ENCODE measurements around the gene P2RY13.

The P2RY13 gene

DNA sequence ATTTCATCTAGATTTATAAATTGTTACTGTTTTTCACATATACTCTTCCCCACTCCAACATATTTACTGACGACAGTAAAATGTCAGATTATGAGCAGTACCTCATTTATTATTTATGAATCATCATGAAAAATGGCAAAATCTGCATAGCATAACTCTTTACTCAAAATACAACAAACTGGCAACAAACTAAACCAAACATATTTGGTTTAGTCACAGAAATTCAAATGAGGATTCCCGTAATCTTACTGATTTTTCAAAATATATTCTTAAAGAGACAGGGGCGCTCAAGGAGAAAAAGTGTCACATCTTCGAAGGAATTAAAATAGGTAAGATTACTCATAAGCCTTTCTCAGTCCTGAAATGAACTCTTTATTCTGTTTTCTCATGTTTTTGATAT is 9.7 kb downstream of the P2RY13 start:
- no peak for DNase-seq

- no peak for DNase-seq
These were observed 10.4 kb downstream of the P2RY13 start for GRCh38 chr3:151318991-151319390.

- DNase-seq: no peak
These were observed 11.0 kb downstream of the P2RY13 start for GRCh38 chr3:151318313-151318712.

GRCh38 chr3:151316267-151316991 is 12.9 kb downstream of the P2RY13 start, which contains the start of gene GPR87:
TSS of gene GPR87 (minus strand) at chr3:151316820. CDS start at chr3:151300100, 16,720 bp downstream.
- DNase-seq: no peak

GRCh38 chr3:151315846-151316245 is 13.5 kb downstream of the P2RY13 start:
- no peak for DNase-seq

DNA sequence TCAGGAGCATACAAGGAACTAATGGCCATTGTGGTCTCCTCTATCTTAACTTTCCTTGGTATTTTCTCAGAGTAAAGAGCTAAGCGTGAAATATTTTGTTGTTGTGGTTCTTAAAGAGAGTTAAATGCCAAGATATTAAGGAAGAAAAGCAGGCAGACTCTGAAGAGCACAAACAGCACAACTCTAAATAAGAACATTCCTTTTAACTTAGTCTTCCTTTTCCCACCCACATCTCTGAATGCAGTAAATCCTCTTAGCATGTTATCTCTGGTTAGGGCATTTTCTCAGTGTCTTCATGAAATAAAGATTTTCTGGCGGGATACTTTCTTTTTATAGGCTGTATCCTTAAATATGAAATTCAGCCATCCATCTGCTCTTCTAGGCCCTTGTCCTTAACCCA is 14.2 kb downstream of the P2RY13 start:
- no peak for DNase-seq

- no peak for DNase-seq
These were observed 14.8 kb downstream of the P2RY13 start for GRCh38 chr3:151314593-151314992.

- no peak for DNase-seq
These were observed 15.2 kb downstream of the P2RY13 start for GRCh38 chr3:151314137-151314536.

DNA sequence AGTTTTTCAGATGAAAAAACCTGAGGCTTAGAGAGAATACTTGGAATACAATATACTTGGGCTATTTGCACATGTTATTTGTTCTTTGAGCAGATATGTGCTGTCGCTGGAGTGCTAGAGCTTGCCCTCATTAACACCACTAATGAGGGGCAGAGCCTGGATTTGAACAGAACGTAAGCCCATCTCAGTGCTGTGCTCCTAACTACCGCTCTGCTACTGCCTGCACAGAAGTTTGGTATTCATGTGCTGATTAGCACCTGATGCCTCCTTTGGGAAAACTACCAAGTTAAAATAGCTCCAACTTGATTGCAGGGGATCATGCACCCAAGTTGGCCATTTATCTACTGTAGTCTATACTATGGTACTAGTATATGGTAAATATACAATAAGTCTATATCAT is 16.4 kb downstream of the P2RY13 start:
- DNase-seq: no peak

GRCh38 chr3:151309566-151309965 is 19.8 kb downstream of the P2RY13 start:
- no peak for DNase-seq

DNA sequence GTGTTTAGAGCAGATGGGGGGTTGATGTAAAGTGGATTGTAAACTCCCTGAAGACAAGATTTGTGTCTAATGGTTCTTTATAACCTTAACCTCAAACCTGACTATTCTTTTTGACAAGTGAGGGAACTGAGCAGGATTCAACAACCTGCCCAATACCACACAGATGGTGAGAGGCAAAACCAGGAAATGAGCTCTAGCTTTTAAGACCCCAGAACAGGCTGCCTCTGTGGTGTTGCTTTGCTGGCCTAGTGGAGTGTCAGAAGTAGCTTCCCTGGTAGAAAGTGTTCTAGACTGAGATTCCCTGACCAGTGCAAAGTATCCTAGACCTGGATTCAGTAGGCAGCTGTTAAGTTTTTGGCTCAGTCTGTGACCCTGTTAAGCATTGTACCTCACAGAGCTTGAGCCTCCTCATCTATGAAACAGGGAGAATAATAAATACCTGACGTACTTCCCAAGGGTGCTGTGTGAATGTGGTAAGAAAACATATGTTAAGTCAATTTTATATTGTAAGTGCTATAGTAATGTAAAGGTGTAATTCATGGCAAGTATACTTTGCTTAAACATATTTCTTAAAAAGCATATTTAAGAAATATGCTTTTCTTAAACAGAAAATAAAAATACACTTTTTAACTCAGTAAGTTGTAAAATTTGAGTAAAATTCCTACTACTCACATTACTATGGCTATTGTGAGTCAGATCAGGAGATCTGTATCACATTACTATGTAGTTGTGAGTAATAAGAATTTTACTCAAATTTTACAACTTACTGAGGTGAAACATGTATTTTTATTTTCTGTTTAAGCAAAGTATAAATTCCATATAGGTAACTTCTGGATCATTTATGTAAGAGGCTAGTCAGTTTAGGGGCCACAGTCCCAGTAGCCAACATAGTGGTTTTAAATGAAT is 21.5 kb downstream of the P2RY13 start:
- no peak for DNase-seq

GRCh38 chr3:151307131-151307530 is 22.2 kb downstream of the P2RY13 start:
- no peak for DNase-seq

- DNase-seq: no peak
These were observed 23.1 kb downstream of the P2RY13 start for GRCh38 chr3:151306168-151306810.

DNA sequence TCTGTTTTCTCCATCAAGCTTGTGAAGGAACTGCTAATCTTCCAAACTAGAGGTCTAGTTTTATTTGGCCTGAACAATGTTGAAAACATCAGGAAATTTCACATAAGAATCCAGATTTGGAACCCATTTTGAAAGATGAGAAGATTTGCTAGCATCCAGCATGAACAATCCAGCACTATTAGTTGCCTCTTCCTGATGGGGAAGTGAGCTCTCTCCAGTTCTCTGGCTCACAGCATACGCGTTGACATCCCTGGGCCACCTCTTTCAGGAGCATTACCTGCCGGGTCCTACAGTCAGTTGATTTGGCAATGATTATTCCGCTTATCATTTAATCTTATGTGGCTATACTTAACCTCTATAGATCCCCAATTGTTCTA is 23.6 kb downstream of the P2RY13 start:
- no peak for DNase-seq

DNA sequence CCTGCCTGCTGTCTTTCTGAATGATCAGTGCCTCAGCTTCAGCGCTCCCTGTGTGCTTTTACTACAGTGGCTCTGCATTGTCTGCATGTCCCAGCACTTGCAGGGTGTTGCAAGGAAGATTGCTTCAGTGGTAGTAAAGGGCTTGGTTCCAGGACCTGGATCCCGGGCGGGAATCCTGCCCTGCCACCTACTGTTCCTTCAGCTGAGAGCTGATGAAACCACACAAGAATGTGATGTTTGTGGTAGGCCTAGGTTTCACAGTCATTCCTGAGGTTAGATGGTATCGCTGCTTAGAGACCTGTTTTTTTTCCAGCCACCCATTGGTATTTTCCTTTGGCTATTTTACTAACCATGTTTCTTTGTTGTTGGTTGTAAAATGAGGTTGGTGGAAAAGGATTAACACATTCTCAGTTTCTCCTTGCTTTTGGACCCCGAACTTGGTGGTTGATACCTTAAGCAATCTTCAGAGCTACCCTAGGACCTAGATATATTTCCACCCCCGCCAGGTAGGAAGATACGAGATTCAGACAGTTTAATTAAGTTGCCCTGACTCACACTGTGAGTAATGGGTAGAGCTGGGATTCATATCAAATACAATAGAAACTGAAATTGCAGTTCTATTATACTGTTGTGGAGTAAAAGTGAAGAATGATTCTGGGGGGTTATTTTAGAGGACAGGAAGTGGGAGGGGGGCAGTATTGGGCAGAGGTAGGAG is 24.1 kb downstream of the P2RY13 start:
- DNase-seq: no peak

GRCh38 chr3:151303751-151304150 is 25.6 kb downstream of the P2RY13 start:
- DNase-seq: no peak

DNA sequence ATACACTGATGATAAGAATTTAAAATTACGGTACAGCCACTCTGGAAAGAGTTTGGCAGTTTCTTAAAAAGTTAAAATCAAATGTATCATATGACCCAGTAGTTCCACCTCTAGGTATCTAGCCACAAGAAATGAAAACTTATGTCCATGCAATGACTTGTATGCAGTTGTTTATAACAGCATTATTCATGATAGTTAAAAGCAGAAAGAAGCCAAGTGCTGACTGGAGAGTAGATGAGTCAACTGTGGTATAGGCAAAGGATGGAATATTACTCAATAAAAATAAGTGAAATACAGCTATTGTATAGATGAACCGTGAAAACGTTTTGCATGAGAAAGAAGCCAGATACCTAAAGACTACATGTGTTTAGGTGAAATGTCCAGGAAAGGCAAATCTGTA is 27.6 kb downstream of the P2RY13 start:
- DNase-seq: no peak

DNA sequence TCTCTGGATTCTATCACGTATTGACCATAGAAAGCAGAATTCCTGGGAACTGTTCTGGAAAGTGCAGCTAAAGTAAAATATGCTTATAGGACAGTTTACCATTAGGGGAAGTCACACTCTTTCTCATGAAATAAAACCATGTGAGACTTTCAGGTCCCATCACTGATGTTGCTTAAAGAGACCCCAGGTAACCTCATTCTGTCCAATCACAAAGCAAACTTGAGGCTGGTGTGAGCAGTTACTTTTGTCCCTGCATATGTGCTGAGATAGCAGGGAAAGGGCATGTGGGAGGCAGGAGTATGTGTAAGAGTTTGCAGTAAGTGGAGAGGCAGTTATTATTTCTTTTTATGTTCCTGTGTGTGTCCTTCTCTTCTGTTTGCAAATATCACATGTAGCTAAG is 28.8 kb downstream of the P2RY13 start:
- no peak for DNase-seq

DNA sequence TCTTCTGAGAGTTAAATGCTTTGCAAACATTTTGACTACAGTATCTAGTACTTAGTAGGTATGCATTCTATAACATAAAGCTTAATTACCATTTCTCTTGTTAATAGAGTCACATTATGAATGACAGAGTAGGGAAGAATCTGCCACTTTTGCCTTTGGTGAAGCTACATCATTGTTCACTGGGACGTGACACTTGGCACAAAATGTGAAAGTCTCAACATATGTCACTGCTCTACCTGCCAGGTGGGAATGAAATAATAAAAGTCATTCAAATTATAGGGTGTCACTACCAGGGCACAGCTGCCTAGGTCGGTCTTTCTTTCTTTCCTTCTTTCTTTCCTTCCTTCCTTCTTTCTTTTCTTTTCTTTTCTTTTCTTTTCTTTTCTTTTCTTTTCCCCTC is 30.3 kb downstream of the P2RY13 start:
- no peak for DNase-seq

DNA sequence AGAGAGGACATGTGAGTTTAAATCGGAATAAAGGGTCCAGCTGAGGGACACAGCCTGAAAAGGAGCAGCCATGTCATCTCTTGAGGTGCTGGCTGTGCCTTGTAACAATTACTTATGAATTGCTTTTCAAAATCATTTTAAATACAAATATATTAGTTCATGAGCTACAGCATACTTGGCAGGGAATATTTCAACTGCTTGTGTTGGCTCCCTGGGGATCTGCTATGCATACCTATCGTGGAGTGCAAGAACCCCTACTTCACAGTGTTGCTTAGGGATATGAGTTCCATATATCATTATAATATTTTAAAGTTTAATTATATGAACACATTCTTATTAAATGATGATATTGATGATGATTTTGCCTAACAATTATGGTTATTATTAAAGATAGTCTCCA is 31.9 kb downstream of the P2RY13 start:
- no peak for DNase-seq

- DNase-seq: no peak
These were observed 33.1 kb downstream of the P2RY13 start for GRCh38 chr3:151296226-151296625.

GRCh38 chr3:151293127-151293526 is 36.2 kb downstream of the P2RY13 start:
- DNase-seq: no peak

DNA sequence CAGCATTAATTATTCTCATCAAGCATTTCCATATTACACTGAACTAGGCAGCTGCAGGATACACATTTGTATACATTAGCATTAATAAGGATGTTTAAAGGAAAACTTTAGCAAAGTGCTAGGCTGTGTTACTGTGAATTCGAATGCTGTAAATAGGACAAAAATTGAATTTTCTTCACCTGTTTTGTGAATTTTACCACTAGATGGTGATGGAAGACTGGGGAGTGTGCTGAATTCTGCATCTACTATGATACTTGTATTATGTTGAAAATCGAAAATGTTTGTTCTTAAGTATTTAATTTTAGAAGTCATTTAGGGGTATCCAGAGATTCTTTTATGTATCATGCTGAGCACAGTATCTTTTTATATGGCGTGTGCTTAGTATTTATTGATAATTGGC is 38.7 kb downstream of the P2RY13 start:
- DNase-seq: no peak
